NT2/D1 (cell line): ENCODE results near the gene SMPD4.

Experiments
- SUZ12 ChIP-seq: IDR thresholded peaks from 2 replicates; pipeline ENCODE4 v1.6.1; 2011; ENCODE audit not compliant: insufficient read length, insufficient read depth; ENCODE audit errors: extremely low read depth
- YY1 ChIP-seq: IDR thresholded peaks from 2 replicates; pipeline ENCODE4 v1.6.1; 2011; ENCODE audit not compliant: insufficient read length, insufficient read depth

DNA sequence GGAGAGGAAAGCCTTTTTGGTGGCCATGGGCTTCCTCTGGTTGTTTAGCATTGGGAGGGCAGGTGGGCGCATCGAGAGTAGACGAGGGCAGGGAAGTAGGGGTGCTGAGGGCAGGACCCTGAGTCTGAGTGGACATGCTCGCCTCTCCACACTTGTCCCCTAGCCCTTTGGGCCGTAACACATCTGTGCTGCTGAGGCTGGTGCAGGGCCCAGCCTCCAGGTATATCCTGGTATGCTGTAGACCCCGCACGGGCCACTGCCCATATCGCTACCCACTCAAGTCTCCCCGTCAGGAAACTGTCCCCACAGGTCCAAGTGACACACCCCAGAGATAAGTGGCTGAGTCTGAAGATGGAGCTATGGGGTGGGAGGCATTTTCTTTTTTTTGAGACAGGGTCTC lies 22.8 kb downstream of the SMPD4 start:
- no peak for TF ChIP-seq SUZ12
- TF ChIP-seq YY1, result no peak
